Measurements from ENCODE around the gene CDK17.

- TF ChIP-seq REST (IDR thresholded peaks at IDR 0.05; ENCODE audit: insufficient read depth in 1 of 2, low read depth in 2 of 2, low read length in 2 of 2): no peak
- no peak for TF ChIP-seq TAF1 (IDR thresholded peaks at IDR 0.05; ENCODE audit: borderline replicate concordance, insufficient read depth, low read length)
- TF ChIP-seq POLR2AphosphoS5 (IDR thresholded peaks at IDR 0.05; ENCODE audit: low read depth, low read length): no peak
- TF ChIP-seq SIN3A (IDR thresholded peaks at IDR 0.05; ENCODE audit: borderline replicate concordance, insufficient read depth, low read length): no peak
Observed at GRCh38 chr12:96310067-96310466, 90.2 kb downstream of the CDK17 start.
